Stimulated activated CD4-positive, alpha-beta T cell treated with anti-CD3 and anti-CD28 coated beads, Interleukin-2, amount 100 ng/mL, for 4 hours (primary cell): Measurements from ENCODE around the gene KANSL3.

ENCODE experiments used
- DNase-seq: peaks from one replicate; pipeline ENCODE4 v3.0.0-alpha.2; 2020; ENCODE audit warnings: low read depth

Gene KANSL3

GRCh38 chr2:96604104-96604503 lies 34.0 kb downstream of the KANSL3 start:
- DNase-seq, result no peak

GRCh38 chr2:96602330-96602823 lies 35.7 kb downstream of the KANSL3 start:
- DNase-seq, result no peak

DNA sequence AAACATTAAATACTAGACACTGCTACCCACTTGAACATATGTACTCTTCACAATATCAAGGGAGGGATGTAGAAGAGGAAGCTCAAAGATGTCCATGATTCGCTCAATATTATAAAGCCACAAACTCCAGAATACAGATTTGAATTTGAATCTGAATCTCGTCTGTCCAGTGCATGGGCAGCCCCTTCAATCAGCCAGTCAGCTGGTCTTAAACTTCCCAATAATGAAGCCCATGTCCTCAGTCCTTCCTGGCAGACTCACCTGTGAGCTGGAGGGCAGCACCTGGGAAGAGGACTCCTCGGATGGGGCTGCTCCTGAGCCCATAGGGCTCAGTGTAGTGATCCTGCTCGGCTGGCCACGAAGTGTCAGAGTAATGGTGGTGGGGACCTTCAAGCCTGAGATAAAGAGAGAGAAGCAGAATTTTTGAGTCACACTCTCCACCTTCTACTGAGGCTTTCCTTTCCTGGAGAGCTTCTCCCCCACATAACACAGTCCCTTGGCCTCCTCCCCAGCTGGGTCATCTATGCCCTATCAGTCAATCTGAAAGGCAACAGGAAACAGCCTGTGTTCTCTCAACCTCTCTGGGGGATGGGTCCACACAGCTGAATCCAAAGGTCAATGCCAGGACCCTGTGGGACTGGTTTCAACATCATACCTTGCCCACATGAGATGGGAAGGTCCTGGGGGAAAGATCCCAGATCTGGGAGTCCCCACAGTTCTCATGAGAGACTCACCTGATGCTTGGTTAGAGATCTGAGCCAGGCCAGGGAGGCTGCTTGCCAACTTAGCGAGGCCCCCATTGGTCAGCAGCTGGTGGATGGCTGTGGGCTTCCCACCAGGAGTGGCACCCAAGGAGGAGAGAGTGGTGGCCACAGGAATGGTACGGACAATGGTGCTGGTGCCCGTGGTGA lies 36.5 kb downstream of the KANSL3 start:
- DNase-seq, result no peak

DNA sequence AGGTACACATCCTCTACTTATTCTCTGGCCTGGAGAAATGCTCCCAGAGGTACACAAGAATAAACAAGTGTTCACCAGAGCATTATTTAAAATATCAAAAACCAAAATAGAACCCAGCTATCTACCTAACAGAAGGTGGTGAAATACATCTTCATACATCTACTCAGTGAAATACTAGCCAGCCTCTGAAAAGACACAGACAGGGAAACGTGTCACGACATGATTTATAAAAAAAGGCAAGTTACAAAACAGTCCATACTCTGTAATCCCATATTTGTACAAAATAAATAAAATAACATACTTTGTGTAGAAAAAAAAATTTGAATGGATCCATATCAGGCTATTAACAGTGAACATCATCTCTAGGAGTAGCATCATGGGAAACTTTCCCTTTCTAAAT lies 38.2 kb downstream of the KANSL3 start:
- DNase-seq, result no peak

- no peak for DNase-seq
These were observed 41.5 kb downstream of the KANSL3 start for GRCh38 chr2:96596596-96596995.

- no peak for DNase-seq
These were observed 43.4 kb downstream of the KANSL3 start for GRCh38 chr2:96594691-96595152.

GRCh38 chr2:96594282-96594681 lies 43.8 kb downstream of the KANSL3 start:
- no peak for DNase-seq

- DNase-seq, result no peak
These were observed 46.6 kb downstream of the KANSL3 start for GRCh38 chr2:96591494-96591893.

GRCh38 chr2:96591054-96591453 lies 47.1 kb downstream of the KANSL3 start:
- no peak for DNase-seq

GRCh38 chr2:96587843-96588242 lies 50.3 kb downstream of the KANSL3 start:
- DNase-seq, result no peak

- DNase-seq, result no peak
These were observed 54.1 kb downstream of the KANSL3 start for GRCh38 chr2:96584017-96584416.

DNA sequence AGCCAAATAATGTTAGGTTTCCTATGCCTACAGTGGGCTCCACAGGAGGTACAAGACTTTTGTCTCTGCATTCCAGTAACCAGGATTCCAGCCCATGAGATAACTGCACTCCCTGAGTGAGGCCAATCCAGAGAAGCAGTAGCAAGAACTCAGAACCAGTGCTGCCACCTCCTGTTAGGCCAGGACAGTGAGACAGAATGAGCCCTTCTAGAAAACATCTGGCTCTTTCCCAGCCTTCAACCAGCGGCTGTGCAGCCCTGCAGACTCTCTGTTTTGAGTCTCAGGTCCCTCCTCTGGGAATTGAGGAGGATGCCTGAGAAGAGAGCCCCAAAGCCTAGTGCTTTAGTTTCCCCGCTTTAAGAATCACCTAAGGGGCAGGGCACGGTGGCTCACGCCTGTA lies 57.3 kb downstream of the KANSL3 start:
- DNase-seq, result no peak

DNA sequence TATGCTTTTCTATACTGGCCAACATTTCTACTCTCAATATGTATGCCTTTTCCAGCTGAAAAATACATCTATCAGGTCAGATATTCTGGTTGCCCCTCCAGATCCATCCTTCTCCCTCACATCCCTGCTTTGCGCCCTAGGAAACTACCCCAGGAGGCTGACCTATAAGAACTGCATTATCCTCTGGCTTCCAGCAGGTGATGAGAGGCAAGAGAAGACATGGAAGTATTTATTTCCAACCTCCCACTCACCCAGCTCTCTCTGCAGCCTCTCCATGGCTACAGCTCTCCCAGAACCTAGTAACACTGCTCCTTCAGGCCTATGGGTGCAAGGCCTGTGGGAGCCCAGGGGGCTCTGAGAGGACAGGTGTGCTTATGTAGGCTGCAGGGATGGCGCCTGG lies 58.7 kb downstream of the KANSL3 start:
- no peak for DNase-seq

- no peak for DNase-seq
These were observed 59.4 kb downstream of the KANSL3 start for GRCh38 chr2:96578731-96579130.

DNA sequence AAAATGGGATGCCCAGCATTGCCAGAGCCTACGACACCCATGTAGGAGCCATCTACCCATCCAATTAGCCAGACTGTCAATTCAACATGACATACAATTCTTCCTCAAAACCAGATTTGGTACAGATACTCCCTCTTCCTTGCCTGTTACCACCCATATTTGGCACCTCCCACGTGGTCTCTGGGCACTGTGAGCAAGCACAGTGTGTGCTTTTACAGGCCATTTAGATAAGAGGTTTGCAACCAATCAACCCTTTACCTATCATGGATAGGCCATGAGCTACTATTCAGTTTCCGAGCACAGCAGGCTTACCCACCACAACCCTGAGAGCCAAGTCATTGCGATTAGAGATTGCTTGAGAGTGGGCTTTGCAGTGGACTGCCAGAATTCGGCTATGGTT lies 60.6 kb downstream of the KANSL3 start:
- no peak for DNase-seq

GRCh38 chr2:96575785-96576456 lies 62.2 kb downstream of the KANSL3 start:
- no peak for DNase-seq

- DNase-seq, result no peak
These were observed 63.7 kb downstream of the KANSL3 start for GRCh38 chr2:96574364-96574763.

DNA sequence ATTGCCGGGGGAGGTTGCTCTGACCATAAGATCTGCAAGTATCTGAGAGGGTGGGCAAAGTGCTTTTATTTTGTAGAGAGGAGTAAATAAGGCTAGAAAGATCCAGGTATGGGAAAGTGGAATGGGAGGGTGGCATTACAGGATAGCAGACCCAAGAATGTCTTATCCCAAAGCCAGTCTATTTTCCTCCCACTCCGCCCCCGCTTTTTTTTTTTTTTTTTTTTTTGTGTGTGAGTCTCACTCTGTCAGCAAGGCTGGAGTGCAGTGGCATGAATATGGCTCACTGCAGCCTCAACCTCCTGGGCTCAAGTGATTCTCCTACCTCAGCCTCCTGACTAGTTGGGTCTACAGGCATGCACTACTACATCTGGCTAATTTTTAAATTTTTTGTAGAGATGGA lies 70.0 kb downstream of the KANSL3 start:
- no peak for DNase-seq

GRCh38 chr2:96565111-96565510 lies 73.0 kb downstream of the KANSL3 start:
- DNase-seq, result no peak

DNA sequence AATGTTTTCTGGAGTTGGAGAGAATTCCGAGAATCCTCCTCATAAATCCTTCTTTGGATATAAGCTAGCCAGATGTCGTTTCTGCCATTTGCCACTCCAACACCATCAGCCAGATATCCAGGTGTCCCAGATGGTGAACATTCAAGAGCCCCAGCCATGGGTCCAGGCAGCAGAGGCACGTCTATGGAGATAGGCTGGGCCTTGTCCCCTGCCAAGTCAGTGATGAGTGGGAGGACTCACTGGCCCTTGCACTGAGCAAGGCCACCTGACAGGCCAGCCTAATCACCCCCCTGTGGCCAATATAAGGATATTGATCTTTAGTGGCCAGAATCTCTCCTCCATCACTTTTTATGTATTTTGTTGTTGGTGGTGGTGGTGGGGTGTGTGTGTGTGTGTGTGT lies 73.5 kb downstream of the KANSL3 start:
- no peak for DNase-seq

GRCh38 chr2:96564026-96564425 lies 74.1 kb downstream of the KANSL3 start:
- DNase-seq, result no peak

GRCh38 chr2:96558485-96558884 lies 79.6 kb downstream of the KANSL3 start:
- no peak for DNase-seq

GRCh38 chr2:96558061-96558460 lies 80.1 kb downstream of the KANSL3 start:
- no peak for DNase-seq
